ENCODE results near the gene TPCN1.

TPCN1 gene

GRCh38 chr12:113239288-113239771 is 18.1 kb downstream of the TPCN1 start:
- in situ Hi-C loops (cut with MboI; ENCODE audit: low sequenced_read_pairs) = no loop called here

DNA sequence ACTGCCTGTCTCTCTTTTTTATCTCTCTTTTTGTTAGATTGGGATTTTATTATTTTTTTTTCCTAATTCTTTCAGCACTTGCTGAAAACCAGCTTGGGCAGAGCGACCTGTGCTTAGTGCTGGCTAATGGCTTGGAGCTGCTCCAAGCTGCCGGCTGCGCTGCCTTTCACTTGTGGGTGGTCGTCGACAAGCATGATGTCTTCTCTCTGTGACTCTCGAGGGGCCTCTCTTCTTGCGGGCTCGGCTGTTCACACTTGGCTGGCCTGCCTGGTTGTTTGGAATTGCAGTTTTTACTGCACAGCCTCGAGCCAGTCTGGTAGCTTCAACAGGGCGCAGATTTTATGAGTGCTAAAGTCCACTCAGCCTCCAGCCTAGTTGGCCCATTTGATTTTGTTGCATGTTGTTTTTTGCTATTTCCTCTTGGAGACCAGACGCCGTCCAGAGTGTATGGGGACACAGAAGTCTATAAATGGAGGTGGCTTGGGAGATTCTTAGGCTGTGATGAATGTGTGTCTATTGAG is 18.6 kb downstream of the TPCN1 start:
- in situ Hi-C loops (cut with MboI; ENCODE audit: low sequenced_read_pairs) = no loop called here

GRCh38 chr12:113240395-113240794 is 19.1 kb downstream of the TPCN1 start:
- in situ Hi-C loops (cut with MboI; ENCODE audit: low sequenced_read_pairs) = no loop called here

GRCh38 chr12:113241191-113242025 is 20.1 kb downstream of the TPCN1 start:
- in situ Hi-C loops (cut with MboI; ENCODE audit: low sequenced_read_pairs) = no loop called here

- in situ Hi-C loops (cut with MboI; ENCODE audit: low sequenced_read_pairs) = no loop called here
Measured at GRCh38 chr12:113242026-113242418, 20.8 kb downstream of the TPCN1 start.

- in situ Hi-C loops (cut with MboI; ENCODE audit: low sequenced_read_pairs) = no loop called here
Measured at GRCh38 chr12:113242560-113242959, 21.3 kb downstream of the TPCN1 start.

DNA sequence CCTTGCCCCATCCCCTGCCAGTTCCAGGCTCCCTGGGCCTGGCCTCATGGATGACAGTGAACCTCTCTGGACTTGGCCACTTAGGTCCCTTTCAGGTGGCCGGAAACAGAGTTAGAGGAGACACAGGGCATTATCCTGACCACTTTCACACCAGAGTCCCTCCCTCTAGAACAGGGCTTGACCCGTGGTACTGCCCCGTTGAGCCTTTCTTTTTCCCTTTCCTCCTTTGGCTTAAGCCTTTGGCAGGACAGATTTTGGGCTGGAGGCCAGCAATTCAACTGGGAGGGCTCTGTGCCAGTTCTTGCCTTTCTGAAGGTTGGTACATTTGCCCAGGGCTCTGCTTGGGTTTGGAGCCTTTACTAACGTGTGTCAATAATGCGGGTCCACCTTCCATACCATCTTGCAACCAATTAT is 22.8 kb downstream of the TPCN1 start:
- in situ Hi-C loops (cut with MboI; ENCODE audit: low sequenced_read_pairs) = no loop called here

GRCh38 chr12:113244478-113244958 is 23.3 kb downstream of the TPCN1 start:
- in situ Hi-C loops (cut with MboI; ENCODE audit: low sequenced_read_pairs) = no loop called here

DNA sequence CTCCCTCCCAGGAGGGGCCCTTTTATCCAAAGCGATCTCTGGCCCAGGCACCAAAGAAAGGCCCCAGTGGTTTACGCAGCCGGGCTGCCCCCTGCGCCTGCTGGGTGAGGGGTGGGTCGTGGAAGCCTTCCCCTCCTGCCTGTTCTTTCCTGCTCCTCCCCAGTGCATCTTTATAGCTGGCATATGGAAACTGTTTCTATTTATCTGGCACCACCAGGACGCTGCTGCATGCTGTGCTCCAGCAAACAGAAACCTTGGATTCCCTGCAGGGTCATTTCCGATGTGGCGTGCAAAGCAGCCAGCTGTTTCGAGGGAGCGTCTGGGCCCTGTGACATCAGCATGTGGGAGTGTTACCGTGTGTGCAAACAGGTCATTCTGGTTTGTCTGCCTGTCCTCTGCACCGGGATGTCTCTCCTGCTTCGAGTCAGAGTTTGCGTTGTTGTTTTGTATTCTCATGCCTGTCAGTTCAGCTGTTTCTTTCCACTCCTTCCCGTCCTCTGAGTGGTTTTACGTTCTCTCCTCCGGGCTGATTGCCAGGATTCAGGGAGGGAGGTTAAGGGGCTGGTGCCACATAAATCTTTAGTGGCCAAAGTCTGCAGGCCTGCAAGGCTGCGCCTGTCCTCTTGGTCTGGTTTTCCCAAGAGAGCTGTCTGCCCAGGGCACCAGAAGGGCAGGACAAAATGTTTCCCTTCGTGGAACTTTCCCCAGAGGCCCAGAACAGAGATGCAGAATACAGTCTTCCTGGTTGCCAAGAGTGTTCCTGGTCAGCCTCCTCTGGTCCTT is 24.6 kb downstream of the TPCN1 start:
- in situ Hi-C loops (cut with MboI; ENCODE audit: low sequenced_read_pairs) = no loop called here

- in situ Hi-C loops (cut with MboI; ENCODE audit: low sequenced_read_pairs) = no loop called here
Measured at GRCh38 chr12:113246478-113247122, 25.3 kb downstream of the TPCN1 start.

DNA sequence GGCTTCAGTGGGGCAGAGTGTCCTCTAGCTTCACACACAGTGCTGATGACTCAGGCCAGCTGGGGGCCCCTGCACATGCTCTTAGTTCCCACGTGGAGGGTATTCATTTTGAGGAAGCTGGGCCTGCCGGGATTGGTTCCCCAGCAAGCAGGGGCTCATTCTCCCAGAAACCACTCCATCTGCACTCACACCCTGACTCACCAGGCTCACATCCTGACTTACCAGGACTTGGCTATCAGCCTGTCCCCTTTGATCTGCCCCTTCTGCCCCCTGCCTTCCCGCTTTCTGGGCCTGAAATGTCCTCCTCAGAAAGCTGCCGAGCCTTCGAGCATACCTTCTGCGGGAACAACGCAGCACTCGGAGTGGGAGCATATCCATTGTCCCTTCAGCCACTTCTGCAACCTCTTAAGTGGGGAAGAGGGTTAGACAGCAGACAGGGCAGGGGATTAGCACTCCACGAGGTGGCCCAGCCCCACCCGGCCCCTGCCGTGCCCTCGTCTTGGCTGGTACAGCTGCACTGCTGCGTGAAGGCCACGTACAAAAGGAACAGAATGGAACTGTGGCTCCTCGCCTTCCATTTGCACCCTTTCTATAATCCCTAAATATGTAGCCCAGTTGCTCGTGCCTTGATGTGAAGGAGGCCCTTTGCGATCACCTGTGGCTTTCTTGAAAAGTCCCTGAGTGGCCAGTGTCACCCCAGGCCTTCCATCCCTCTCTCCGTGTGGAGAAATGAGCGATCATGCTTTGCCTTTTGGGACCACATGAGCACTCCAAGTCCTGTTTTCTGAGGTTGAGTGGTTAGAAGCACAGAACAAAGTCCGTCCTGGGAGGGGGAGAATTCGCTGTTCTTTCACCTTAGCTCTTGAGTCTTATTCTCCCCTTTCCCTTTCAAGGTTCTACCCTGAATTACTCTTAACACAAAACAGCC is 26.1 kb downstream of the TPCN1 start:
- in situ Hi-C loops (cut with MboI; ENCODE audit: low sequenced_read_pairs) = no loop called here

- in situ Hi-C loops (cut with MboI; ENCODE audit: low sequenced_read_pairs) = no loop called here
Measured at GRCh38 chr12:113248051-113248825, 27.0 kb downstream of the TPCN1 start.

DNA sequence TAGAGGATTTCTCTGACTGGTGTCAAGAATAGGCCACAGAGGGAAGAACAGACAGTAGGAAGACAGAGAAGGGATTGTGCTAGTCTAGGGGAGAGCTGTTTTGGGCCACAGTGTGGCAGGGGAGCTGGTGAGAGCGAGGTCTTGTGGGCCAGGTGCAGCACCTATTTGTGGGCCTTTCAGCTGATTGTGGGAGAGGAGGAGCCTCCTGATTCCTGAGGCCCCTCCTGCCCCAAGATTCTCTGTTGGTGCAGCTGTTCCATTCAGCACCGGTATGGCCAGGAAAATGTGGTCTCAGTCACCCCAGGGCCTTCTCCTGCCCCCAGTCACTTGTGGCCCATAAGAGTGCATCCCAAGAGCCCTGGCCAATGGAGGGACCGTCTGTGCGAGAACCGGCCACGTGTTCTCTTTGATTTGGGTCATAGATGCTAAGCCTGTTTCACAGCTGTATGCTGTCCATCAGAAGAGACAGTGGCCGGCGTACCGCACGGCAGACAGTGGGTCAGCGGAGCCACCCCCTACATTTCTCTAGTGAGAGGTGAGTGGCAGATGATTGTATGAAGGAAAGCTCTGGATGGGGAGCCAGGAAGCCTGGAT is 27.7 kb downstream of the TPCN1 start:
- in situ Hi-C loops (cut with MboI; ENCODE audit: low sequenced_read_pairs) = no loop called here

DNA sequence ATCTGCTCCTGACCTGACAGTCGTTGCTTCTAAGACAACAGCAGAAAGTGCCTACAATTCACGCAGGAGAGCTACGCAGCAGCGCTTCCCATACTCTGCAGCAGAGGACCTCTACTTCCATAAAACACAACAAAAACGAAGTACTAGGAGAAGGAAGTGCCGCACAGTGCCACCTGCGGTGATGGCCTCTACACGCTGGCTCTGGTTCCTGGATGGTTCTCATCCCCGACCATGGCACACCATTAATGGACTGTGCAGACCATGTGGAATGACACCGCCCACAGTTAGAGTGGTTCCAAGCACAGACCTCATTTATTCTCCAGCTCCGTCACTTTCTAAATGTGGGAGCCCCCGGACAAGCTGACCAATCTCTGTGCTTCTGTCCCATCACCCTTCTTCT is 28.3 kb downstream of the TPCN1 start:
- in situ Hi-C loops (cut with MboI; ENCODE audit: low sequenced_read_pairs) = no loop called here

DNA sequence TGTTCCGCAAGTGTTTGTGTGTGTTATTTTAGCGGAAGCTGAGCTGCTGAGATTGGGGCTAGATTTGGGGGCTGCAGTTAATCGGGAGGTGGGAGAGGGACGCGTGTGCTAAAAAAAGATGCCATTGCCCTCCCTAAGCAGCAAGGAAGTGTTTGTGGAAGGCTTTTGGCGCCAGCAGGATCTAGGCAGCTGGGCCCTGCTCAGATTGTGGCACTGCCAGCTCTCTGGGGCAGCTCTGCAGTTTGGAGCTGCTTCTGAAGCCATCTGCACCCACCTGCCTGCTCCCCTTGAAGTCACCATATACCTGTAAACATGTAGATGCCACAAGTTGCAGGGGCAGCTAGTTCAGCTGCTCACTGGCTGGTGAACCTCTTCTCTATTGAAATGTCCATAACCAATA is 28.8 kb downstream of the TPCN1 start:
- in situ Hi-C loops (cut with MboI; ENCODE audit: low sequenced_read_pairs) = no loop called here

DNA sequence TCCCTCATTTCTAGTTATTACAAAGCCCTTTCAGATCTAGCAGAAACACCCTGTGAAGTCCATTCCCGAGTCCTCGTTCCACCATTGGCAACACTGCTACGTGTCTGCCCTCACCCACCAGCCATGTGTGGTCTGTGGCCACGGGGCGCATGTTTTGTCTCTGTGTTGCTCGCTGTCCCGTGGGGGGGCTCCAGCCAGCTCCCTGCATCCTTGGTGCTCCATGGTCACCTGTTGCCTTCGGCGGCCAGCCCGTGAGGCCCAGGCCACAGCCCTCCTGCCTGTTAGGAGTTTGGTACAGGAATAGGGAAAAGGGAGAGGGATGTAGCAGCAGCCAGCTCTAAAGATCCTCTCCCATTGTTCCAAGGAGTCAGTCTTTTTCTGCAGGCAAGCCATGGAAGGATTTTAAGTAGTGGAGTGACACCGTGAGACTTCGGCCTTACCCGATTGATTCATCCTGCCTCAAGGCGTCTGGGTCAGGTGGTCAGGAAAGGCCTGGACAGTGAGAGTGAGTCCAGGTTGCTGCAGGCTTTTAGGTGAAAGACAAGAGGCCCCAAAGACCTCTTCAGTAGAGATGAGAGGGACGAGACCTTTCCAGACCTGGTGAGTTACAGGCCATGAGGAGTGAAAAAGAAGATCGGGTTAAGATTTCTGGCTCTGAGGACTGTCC is 30.3 kb downstream of the TPCN1 start:
- in situ Hi-C loops (cut with MboI; ENCODE audit: low sequenced_read_pairs) = no loop called here

- in situ Hi-C loops (cut with MboI; ENCODE audit: low sequenced_read_pairs) = no loop called here
Measured at GRCh38 chr12:113252494-113252893, 31.2 kb downstream of the TPCN1 start.

- in situ Hi-C loops (cut with MboI; ENCODE audit: low sequenced_read_pairs) = no loop called here
Measured at GRCh38 chr12:113253532-113254285, 32.4 kb downstream of the TPCN1 start.
